HG02870 (cell line): ENCODE measurements around the gene ZBED4.

Source experiments
- ATAC-seq: cut with Tn5 transposase; IDR thresholded peaks from one replicate; pipeline ENCODE4 v1.9.1; 2021; ENCODE audit warnings: mild to moderate bottlenecking, moderate library complexity; ENCODE audit not compliant: unreplicated experiment

The ZBED4 gene

DNA sequence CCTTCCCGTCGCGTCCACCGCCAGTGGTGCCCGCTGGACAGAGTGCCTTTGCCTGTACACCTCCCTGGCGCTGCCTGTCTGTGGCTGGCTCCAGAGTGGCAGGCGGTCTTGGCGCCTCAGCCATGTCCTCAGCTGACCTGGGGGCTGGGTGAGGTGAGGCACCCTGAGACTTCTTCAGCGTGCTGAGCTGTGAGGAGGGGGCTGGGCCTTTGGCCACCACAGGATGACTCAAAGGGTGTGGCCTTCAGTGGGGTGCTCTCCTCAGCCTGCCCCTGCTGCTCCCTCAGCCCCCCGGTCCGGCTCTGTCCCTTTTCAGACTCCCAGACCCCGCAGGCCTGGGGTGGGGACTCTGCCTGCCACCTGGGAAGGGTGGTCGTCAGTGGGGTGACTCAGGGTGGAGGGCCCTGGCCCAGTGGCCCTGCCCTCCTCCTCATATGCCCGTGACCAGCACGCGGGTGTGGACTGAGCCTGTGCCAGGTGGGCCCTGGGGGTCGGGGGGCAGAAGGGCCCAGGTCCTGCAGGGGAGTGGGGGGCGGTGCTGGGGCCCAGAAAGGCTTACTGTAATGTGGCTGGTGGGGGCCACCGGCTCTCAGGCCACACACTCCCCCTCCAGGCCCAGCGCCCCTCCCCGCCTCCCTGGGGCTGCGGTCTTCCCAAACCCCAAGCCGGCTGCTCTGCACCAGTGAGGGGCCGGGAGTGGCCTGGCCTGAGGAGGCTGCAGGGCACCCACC lies 80.7 kb downstream of the ZBED4 start:
- no peak for ATAC-seq

DNA sequence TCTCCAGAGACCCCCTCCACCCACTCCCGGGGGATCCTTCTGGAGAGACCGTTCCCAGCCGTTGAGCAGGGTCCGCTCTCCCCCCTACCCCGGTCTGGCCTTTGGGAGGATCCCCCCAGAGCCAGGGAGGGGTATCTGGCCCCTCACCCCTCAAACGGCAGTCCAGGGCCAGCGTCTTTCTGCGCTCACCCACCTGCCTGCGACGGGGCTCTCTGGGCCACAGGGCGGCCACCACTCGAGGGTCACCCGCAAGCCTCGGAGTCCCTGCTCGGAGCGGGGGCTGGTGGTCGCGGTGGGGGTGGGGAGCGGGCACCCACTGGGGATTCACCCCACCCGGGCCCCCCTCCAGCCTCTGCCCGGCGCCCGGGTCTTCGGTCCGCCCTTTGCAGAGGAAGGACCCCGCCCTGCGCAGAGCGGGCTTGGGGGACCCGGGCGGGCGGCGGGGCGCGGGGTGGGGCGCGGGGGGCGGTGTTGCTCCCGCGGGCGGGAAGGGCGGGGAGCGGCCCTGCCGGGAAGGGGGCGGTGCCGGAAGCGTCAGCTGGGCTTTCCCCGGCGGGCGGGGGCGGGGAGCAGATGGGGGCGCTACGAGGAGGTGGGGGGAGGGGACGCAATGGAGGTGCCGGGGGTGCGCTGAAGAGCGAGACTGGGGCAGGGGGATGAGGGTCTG lies 81.4 kb downstream of the ZBED4 start:
- no peak for ATAC-seq

DNA sequence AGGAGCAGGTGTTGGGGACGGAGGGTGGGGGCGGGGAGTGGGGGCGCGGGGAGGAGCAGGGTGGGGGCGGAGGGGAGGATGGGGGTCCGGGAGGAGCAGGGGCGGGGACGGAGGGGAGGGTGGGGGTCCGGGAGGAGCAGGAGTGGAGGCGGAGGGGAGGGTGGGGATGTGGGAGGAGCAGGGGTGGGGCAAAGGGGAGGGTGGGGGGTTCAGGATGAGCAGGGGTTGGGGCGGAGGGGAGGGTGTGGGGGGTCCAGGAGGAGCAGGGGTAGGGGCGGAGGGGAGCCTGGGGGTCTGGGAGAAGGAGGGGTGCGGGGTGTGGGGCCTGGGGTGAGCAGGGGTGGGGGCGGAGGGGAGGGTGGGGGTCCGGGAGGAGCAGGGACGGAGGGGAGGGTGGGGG lies 81.9 kb downstream of the ZBED4 start:
- ATAC-seq: no peak

DNA sequence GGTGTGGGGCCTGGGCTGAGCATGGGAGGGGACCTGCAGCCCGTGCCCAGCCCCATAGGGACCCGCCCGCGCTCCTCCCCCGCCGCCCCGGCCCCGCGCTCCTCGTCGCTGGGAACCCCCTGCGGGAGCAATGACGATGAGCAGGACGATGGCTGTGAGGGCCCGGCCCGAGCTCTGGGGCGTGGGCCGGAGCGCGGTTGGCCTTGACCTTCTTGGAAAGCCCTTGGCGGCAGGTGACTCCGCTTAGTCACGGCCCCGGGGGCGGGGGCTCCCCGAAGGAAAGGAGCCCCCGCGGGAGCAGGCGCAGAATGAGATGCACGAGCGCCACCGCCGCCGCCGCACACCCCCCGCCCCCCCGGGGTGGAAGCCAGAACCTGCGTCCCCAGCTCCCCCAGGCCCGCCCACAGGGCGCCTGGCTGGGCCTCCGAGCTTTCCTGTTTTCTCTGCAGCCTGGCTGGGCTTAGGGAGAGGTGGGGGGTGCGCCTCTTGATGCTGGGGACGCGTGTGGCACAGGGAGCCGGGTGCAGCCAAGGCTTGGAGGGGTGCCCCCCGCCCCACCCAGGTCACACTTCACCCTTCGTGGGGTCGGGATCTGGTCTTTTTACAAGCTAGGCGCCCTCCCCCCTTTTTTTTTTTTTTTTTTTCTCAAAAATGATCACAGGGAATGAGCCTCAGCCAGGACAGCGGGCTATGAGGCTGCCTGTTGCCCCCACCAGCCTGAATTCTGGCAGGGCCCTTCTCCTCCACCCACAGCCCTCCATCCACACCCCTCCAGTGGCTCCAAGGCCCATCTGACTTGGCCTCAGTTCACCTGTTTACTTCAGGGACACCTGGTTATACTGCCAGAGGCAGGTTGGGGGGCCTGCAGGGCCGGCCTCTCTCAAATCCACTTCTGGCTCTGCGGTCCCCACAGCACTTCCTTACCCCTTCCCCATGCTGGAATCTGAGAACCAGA lies 82.7 kb downstream of the ZBED4 start:
- peak; percentile 65 for ATAC-seq

DNA sequence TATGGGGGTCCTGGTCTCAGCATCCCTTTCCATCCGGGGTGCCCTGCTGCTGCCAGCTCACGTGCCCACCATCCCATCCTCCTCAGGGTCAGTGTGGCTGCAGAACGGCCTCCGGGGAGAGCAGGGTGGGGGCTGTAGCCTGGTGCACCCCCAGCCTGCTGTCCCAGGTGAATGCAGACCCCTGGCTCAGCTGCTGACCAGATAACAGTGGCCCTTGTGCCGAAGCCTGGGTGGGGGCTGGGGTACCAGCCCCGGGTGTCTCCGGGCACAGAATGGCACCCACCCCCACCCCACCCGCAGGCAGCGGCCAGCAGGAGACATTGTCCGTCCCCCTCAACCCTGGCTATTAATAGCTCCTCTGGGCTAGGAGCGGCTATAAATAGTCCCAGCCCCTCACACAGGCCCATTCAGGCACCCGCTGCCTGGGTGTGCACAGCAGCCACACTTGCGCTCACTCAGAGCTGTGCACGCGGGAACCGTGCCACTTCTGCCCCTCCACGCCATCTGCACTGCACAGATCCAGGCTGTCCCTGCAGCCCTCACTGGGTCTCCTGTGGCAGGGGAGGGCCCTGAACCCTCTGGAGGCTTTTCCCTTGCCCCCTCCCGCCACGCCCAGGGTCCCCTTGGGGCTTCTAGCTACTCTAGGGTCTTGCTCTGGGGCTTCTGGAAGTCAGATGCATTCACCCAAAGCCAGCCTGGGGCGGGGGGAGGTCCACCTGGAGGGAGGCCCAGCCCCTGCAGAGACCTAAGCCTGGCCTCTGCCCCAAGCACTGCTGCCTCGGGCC lies 83.5 kb downstream of the ZBED4 start:
- no peak for ATAC-seq

DNA sequence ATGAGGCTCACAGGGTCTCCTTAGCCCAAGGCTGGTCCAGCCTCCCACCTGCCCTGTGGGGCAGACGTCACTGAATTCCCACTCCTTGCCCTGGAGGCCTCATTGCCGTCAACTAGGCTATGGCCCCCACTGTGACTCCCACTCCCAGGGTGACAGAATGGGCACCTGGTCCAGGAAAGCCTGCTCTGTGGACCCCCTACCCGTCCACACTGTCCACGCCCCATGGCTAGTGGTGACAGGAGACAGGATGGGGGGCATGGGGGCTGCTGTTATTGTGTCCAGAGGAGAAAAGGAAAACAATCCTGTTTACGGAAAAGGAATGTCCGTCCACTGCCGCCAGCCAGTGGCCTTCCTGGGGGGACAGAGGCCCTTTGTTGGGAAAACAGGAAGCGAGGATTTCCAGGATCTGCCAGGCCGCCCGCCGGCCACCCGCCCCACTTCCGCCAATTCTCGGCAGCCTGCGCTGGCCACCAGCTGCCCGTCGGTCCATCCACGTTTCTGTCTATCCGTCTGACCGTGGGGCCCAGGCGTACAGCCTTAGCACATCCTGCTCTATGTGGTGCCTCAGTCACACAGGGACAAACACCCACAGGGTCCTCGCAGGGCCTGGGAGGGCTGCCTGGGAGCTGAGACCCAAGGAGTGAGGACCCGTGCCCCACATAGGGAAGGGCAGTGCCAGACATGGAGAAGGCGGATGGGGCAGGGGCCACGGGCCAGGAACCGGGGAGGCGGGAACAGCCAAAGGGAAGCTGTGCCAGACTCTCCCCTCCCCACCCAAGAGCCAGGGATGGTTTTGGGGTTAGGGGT lies 84.3 kb downstream of the ZBED4 start:
- no peak for ATAC-seq

DNA sequence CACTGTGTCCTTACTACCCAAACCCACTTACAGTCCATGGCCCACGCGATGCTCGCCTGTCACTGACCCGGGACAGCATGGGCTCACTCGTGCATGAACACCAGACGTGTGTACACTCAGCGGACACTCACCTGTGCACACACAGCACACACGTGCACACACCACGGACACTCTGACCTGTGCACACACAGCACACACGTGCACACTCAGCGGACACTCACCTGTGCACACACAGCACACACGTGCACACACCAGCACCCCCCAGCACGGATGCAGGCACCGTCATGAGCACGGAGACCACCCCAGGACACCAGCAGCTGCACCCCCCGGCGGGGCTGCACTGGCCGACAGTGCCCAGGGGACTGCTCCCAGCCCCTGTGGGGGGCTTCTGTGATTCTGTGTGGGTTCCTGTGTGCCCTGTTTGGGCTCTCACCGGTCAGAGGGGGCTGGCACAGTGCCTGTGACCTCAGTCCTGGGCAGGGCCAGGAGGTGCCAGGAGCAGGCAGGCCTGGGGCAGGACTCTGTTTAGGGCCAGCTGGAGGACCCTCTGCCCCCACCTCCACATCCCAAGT lies 85.0 kb downstream of the ZBED4 start:
- ATAC-seq: no peak
